GM23338 (cell line): ENCODE measurements around the gene TLE3. TPM values are rescaled to one million over a fixed set of nuclear protein-coding genes. Genes with fewer than 3 reads are reported as not detected.

Experiments used
- ATAC-seq: fragments of 200-7000 bp; cut with Tn5 transposase; 3 replicates; pipeline ENCODE4 v1.9.1; 2020
- DNase-seq: peaks from one replicate; pipeline ENCODE4 v3.0.0-alpha.2; 2015; ENCODE audit warnings: low spot score
- H2AFZ ChIP-seq: fragments of 200-600 bp; sonication (generic); 2 replicates; pipeline ENCODE4 v1.8.0; 2016; ENCODE audit warnings: antibody characterized with exemption, mild to moderate bottlenecking, moderate library complexity
- H3F3A ChIP-seq: fragments of 200-600 bp; sonication (generic); replicated peaks from 2 replicates; pipeline ENCODE4 v1.8.0; 2017; ENCODE audit warnings: antibody characterized with exemption, mixed run types, low read depth
- H3K27ac ChIP-seq: fragments of 200-600 bp; sonication (generic); 2 replicates; pipeline ENCODE4 v1.6.1; 2016; ENCODE audit warnings: low read depth
- H3K27me3 ChIP-seq: fragments of 200-600 bp; sonication (generic); 2 replicates; pipeline ENCODE4 v1.8.0; 2016; ENCODE audit warnings: mild to moderate bottlenecking, mixed run types, moderate library complexity; ENCODE audit not compliant: insufficient read depth
- H3K36me3 ChIP-seq: fragments of 200-600 bp; sonication (generic); 2 replicates; pipeline ENCODE4 v1.8.0; 2016; ENCODE audit warnings: mild to moderate bottlenecking; ENCODE audit not compliant: insufficient read depth
- H3K4me1 ChIP-seq: fragments of 200-600 bp; sonication (generic); 2 replicates; pipeline ENCODE4 v1.8.0; 2016; ENCODE audit warnings: mild to moderate bottlenecking, moderate library complexity; ENCODE audit not compliant: insufficient read depth
- H3K4me2 ChIP-seq: fragments of 200-600 bp; sonication (generic); 2 replicates; pipeline ENCODE4 v1.7.1; 2017; ENCODE audit warnings: mixed run types
- H3K4me3 ChIP-seq: fragments of 200-600 bp; sonication (generic); 2 replicates; pipeline ENCODE4 v1.6.1; 2016; ENCODE audit warnings: mixed run types
- H3K79me2 ChIP-seq: fragments of 200-600 bp; sonication (generic); replicated peaks from 2 replicates; pipeline ENCODE4 v1.8.0; 2017; ENCODE audit warnings: mild to moderate bottlenecking; ENCODE audit not compliant: insufficient read depth
- H3K9me2 ChIP-seq: fragments of 200-600 bp; sonication (generic); 2 replicates; pipeline ENCODE4 v1.8.0; 2017; ENCODE audit not compliant: insufficient read depth
- H4K20me1 ChIP-seq: fragments of 200-600 bp; sonication (generic); replicated peaks from 2 replicates; pipeline ENCODE4 v1.8.0; 2017; ENCODE audit warnings: mild to moderate bottlenecking; ENCODE audit not compliant: insufficient read depth
- H3K27ac Mint-ChIP-seq: 2 replicates; pipeline ENCODE4 v1.8.0; 2020; ENCODE audit warnings: inconsistent platforms, mild to moderate bottlenecking, moderate library complexity, mixed read lengths
- H3K27me3 Mint-ChIP-seq: 3 replicates; pipeline ENCODE4 v1.8.0; 2022; ENCODE audit warnings: low read depth, mild to moderate bottlenecking, moderate library complexity, mixed read lengths, inconsistent platforms; ENCODE audit not compliant: insufficient read depth, poor library complexity
- H3K36me3 Mint-ChIP-seq: 3 replicates; pipeline ENCODE4 v1.8.0; 2021; ENCODE audit warnings: low read depth, mild to moderate bottlenecking, inconsistent platforms, moderate library complexity, mixed read lengths
- H3K4me1 Mint-ChIP-seq: 3 replicates; pipeline ENCODE4 v1.8.0; 2020; ENCODE audit warnings: mild to moderate bottlenecking, inconsistent platforms, mixed read lengths
- H3K4me3 Mint-ChIP-seq: 3 replicates; pipeline ENCODE4 v1.8.0; 2021; ENCODE audit warnings: moderate library complexity, mild to moderate bottlenecking, inconsistent platforms, mixed read lengths
- H3K9me3 Mint-ChIP-seq: 3 replicates; pipeline ENCODE4 v1.8.0; 2020; ENCODE audit warnings: moderate library complexity, mild to moderate bottlenecking, inconsistent platforms, mixed read lengths
- CREB1 ChIP-seq: fragments of 250-450 bp; sonication (Bioruptor Pico); IDR thresholded peaks from 2 replicates; pipeline ENCODE4 v1.5.0; 2020; ENCODE audit warnings: low read depth, mild to moderate bottlenecking, moderate library complexity
- CTCF ChIP-seq, 2 experiments: fragments of 200-600 bp in 1 of 2; sonication (generic) in 1 of 2; conservative IDR thresholded peaks; 2 replicates each; pipeline versions ENCODE4 v1.5.1 to v1.6.1; 2016 to 2017; ENCODE audit warnings: antibody characterized with exemption in 2 of 2, low read depth in 2 of 2, mild to moderate bottlenecking in 2 of 2, moderate library complexity in 1 of 2
- ETS1 ChIP-seq: IDR thresholded peaks from 2 replicates; pipeline ENCODE4 v1.6.1; 2016; ENCODE audit warnings: antibody characterized with exemption
- EZH2 ChIP-seq: fragments of 200-600 bp; sonication (generic); IDR thresholded peaks from one replicate; pipeline ENCODE4 v1.8.0; 2017; ENCODE audit warnings: antibody characterized with exemption, mild to moderate bottlenecking, low read depth; ENCODE audit not compliant: unreplicated experiment
- EZH2phosphoT487 ChIP-seq: fragments of 200-600 bp; sonication (generic); IDR thresholded peaks from one replicate; pipeline ENCODE4 v1.8.1; 2018; ENCODE audit warnings: antibody characterized with exemption; ENCODE audit not compliant: unreplicated experiment
- JUNB ChIP-seq: IDR thresholded peaks from one replicate; pipeline ENCODE4 v1.6.1; 2016; ENCODE audit warnings: antibody characterized with exemption; ENCODE audit not compliant: unreplicated experiment
- NANOG ChIP-seq: IDR thresholded peaks from 2 replicates; pipeline ENCODE4 v1.6.1; 2016; ENCODE audit warnings: antibody characterized with exemption, borderline replicate concordance
- POLR2AphosphoS5 ChIP-seq: IDR thresholded peaks from 2 replicates; pipeline ENCODE4 v1.6.1; 2016; ENCODE audit warnings: antibody characterized with exemption, low read depth
- REST ChIP-seq: IDR thresholded peaks from one replicate; pipeline ENCODE4 v1.6.1; 2018; ENCODE audit warnings: antibody characterized with exemption; ENCODE audit not compliant: unreplicated experiment
- STAT1 ChIP-seq: IDR thresholded peaks from one replicate; pipeline ENCODE4 v1.6.1; 2016; ENCODE audit warnings: antibody characterized with exemption; ENCODE audit not compliant: unreplicated experiment
- ZNF114 ChIP-seq: fragments of 250-450 bp; sonication (Bioruptor Pico); IDR thresholded peaks from 2 replicates; pipeline ENCODE4 v1.5.0; 2020; ENCODE audit warnings: mild to moderate bottlenecking, moderate library complexity
- ZNF331 ChIP-seq: fragments of 250-450 bp; sonication (Bioruptor Pico); IDR thresholded peaks from 2 replicates; pipeline ENCODE4 v1.5.0; 2020; ENCODE audit warnings: low read depth, mild to moderate bottlenecking, moderate library complexity
- ZNF462 ChIP-seq: fragments of 250-450 bp; sonication (Bioruptor Pico); IDR thresholded peaks from 2 replicates; pipeline ENCODE4 v1.5.0; 2020; ENCODE audit warnings: mild to moderate bottlenecking, moderate library complexity
- polyA plus RNA-seq: library from polyadenylated mRNA; unstranded; fragments of >200 nt; fragmentation: Nextera tagmentation; extraction: Ambion mirVana; gene quantifications from 2 replicates; pipeline ENCODE4 v1.2.1, GENCODE V29; 2016
- total RNA-seq: library from RNA; depleted of rRNA; stranded (reverse); fragments of >200 nt; shearing (Covaris generic); gene quantifications from 2 replicates; pipeline ENCODE4 v1.2.3, GENCODE V29; 2014

The TLE3 gene
- total and polyA plus RNA-seq, 2 experiments from 2014 or later = 10.4 to 79.5 TPM

- H3K79me2 ChIP-seq = no peaks in the 10 kb centered on the region
- H3K27ac ChIP-seq = no peak overlapping the region
- H3K36me3 ChIP-seq = 0 out of 2 replicates have a peak, but pooled peaks cover 4% of the 10 kb centered on the region
- DNase-seq (no peak), ATAC-seq (no peak)
- Mint-ChIP-seq H3K4me3 (no peak overlapping the region), H3K27ac (no peak overlapping the region; the same call in 1 of the 2 replicates), H3K27me3 (peaks cover 5% of the 10 kb centered on the region), H3K4me1 (peaks cover 21% of the 10 kb centered on the region), H3K9me3 (no peaks in the 10 kb centered on the region; the same call in 2 of the 3 replicates), H3K36me3 (peaks cover 39% of the 10 kb centered on the region)
- no peak overlapping the region for H2AFZ ChIP-seq
- peaks cover 10% of the 10 kb centered on the region for H4K20me1 ChIP-seq
- H3K27me3 ChIP-seq = no peaks in the 10 kb centered on the region
- H3K4me3 ChIP-seq = no peak overlapping the region
- H3K4me2 ChIP-seq = no peak overlapping the region
- H3F3A ChIP-seq = no peaks in the 10 kb centered on the region
- 0 out of 2 replicates have a peak, but pooled peaks cover 4% of the 10 kb centered on the region for H3K9me2 ChIP-seq
- H3K4me1 ChIP-seq = peaks cover 14% of the 10 kb centered on the region
- TF ChIP-seq STAT1 (no peak), ZNF462 (no peak), ETS1 (no peak), REST (no peak), EZH2phosphoT487 (no peak), CREB1 (no peak), NANOG (no peak), JUNB (no peak), POLR2AphosphoS5 (no peak), ZNF114 (CRISPR knock-in tag) (no peak), EZH2 (no peak), ZNF331 (CRISPR knock-in tag) (no peak), CTCF (conservative IDR thresholded peaks at IDR 0.05; ENCODE audit: low read depth in 2 of 2) (no peak)
These were observed 49.5 kb downstream of the TLE3 start for GRCh38 chr15:70048198-70048565.
